NCI-H524 treated with DMSO at 0.1 percent for 48 hours (cell line): ENCODE data around the gene EMC8.

ENCODE experiments used
- DNase-seq: peaks from one replicate; lab custom pipeline; 2025; lab: John Stamatoyannopoulos, UW

EMC8 gene

DNA sequence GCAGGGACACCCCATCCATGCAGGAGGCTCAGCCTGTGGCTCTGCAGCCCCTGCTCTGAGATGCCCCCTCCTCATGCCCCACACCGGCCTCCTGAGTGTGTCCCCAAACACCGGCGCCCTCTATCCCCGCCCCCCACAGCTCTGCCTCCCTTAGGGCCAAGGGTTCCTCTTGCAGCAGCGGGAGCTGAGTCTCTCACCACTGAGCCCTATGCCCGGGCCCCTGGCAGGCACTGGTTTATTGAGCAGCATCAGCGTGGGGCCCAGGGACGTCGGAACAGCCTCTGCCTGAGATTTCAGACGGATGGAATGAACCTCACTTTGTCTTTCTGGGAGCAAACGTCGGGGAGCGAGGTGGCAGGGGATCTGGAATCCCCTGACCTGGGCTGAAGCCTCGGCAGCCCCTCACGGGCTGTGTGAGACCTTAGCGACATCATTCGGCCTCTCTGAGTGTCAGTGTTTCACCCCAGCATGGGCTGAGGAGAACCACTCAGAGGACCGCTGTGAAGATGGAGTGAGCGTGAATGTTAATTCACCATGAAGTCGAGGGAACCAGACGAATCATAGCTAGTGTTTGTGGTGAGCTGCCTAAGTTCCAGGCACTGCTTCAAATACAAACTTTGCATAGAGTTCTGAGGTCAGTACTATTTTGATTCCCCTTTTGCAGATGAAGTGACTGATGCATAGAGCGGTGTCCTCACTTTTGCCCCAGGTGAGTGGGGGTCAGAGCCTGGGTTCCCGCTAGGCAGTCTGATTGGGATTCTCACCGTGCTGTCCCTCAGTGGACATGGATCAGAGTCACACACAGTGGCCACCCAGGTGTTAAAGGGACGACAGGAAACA, 43.2 kb downstream of the EMC8 start:
- DNase-seq, result no peak

DNA sequence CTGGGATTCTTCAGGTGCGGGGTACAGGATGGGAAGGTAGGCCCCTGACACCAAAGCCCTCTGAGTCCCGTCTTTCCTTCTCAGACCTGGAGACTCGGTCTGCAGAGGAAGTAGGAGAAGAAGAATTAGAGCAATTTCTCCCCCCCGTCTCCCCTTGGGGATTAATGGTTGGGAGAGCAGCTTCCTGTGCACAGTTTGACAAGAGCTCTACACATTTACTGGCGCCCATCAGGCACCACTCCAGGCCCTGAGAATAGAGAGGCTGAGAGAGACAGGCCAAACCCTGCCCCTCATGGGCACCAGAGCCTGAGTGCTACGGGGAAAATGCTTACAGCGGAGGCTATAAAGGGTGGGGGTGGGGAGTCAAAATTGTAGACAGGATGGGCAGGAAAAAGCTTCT, 44.9 kb downstream of the EMC8 start:
- no peak for DNase-seq

DNA sequence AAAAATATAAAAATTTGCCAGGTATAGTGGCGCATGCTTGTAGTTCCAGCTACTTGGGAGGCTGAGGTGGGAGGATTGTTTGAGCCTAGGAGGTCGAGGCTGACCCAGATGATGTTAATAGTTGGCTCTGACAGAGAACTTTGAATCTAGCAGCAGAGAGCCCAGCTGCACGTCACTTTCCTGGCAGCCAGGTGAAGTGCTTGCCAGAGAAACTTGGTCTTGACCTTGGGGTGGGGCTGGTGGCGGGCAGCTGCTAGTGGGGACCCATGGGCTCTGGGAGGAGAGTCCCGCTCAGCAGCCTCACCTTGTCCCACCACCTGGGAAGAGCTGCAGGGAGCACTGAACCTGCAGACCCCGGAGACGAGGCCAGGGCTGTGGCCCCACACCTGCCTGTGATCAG, 45.4 kb downstream of the EMC8 start:
- DNase-seq, result no peak

- DNase-seq, result no peak
These were observed 45.8 kb downstream of the EMC8 start for GRCh38 chr16:85753559-85753958.

DNA sequence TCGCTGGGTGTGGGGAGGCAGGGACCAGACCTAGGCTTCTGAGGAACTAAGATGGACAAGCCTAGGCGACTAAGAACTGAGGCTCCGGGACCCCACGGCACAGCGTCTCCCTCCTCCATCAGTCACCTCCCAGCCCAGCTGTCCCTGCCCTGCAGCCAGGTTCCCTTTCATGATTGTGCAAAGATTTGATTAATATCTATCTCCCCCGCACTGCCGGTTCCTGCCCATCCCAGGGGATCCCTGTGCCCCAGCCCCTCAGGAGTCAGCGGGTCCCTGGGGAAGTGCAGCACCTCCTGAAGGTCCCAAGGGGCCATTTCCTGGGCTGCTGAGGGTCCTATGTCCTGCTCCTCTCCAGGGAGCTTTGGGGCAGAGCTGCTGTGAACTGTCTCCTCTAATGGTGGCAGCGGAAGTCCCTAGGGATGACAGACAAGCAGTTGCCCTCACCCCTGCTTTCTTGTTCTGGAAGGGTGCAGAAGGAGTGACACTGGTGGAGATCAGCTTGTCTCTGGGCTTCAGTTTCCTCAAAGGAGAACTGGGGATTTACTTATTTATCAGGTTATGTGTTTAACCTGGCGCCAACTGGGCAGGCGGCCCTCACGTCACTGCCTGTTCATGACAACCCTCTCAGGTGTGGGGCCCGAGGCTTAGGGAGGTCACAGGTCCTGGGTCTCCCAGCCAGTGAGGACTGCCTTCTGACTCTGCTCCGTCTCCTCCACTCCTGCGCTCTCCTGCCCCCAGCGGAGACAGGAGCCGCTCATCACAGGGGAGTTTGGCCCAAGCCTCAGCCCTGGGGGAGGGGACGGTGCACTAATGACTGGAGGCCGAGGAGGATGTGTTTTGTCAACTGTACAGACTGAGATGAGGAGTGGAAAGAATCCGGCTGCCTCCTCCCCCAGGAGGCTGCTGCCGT, 46.6 kb downstream of the EMC8 start:
- DNase-seq, result no peak

DNA sequence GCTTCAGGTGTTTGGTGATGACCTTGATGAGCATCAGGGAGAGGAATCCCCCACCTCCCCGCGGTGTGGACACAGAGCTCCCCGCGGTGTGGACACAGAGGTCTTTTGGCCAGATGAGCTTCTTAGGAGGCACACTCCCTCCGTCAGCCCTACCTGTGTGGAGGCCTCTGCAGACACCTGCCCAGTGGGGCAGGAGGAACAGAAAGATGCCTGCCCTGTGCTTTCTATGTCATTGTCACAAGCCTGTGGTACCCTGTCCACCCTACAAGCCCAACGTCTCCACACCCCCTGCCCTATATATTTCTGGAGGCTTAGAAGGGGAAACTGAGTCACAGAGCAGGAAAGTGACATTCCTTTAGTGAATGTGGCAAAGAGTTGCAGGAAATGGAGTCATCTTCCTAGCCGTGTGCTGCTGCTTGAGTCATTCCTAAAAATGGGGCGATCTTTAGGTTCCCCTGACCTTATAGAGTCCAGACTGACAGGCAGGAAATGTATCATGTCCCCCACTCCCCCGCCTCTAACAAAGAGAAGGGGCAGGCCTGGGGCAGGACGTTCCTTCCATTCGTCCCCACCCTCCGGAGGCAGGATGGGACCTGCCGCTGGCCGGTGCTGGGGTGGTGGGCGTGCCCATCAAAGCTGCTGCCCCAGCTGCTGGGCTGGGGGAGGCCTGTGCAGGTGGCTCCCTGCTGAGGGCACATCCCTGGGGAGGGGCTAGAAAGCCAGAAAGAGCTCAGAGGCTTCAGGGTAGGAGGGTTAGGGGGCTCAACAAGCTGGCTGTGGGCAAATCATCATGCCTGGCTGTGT, 47.4 kb downstream of the EMC8 start:
- DNase-seq, result no peak

DNA sequence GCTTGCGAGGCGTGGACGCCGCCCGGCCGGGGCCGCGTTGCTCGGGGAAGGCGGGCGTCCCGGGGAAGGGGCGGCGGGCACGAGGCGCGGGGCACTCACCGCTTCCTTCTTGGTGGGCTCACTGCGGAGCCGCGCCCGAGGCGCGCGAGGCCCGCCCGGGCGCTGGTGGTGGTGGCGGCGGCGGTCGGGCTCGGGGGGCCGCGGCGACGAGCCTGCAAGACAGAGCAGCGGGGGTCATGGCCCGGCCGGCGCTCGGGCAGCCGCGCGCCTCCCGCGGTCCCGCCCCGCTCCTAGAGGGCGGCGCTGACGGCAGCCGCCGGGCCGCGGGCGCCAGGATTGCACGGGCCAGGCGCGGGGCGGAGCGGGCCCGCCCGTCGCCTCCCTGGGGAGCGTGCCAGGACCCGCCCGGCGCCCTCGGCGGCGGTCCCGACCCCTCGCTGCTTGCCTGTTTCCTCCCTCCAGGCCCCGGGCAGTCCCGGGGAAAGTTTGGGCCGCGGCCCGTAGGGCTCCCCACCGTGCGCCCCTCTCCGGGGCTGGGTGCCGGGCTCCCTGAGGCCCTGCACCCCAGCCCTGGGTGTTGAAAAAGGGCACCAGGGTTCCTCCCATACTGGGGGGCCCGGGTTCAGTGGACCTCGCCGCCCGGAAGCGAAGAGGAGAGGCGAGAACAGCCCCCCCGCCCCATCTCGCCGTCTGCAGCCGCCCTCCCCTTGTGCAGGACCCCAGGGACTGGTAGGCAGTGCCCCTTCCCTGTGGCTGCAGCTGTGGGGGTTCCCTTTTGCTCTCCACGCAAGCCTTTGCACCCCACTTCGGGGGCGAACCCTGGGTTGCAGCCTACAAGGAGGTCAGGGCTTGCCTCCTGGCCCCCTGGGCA, 48.3 kb downstream of the EMC8 start, which contains the start of gene C16orf74:
Gene C16orf74 (minus strand): TSS at position 270 of the 871 bp plus-strand sequence. CDS start 15,879 bp downstream, outside the sequence.
- DNase-seq, result no peak

- no peak for DNase-seq
These were observed 49.1 kb downstream of the EMC8 start for GRCh38 chr16:85750146-85750826.

GRCh38 chr16:85749771-85750145, 49.6 kb downstream of the EMC8 start:
- DNase-seq, result no peak

- DNase-seq, result no peak
These were observed 52.7 kb downstream of the EMC8 start for GRCh38 chr16:85746460-85747215.

DNA sequence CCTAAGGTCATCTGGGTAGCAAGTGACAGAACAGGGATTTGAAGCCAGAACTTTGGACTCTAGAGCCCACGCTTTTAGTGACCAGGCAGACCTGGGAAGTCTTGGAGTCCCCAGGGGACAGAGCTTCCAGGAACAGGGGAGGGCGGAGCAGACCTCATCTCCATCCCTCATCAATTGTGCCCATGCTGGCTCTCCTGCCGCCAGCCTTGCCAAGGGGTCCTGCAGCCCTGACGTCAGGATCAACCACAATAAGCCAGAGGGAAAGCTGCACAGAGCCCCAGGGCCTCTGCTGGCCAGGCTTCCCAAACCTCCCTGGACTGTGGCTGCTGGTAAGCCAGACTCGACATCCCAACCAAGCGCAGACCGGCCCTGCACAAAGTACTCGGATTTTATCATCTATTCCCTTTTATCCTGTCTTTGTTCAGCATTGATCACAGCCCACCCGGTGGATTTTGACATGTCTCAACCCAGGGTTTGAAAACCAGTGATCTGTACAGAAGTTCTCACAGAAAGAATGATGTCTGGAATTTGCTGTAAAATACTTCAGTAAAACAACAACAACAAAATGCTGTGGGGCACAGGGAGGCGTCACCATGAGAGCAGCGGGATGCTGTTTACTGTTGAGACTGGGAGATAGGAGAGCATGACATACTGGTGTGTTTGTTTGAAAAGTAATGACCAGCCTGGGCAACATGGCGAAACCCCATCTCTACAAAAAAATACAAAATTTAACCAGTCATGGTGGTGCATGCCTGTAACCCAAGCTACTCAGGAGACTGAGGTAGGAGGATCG, 60.2 kb downstream of the EMC8 start:
- DNase-seq, result no peak

DNA sequence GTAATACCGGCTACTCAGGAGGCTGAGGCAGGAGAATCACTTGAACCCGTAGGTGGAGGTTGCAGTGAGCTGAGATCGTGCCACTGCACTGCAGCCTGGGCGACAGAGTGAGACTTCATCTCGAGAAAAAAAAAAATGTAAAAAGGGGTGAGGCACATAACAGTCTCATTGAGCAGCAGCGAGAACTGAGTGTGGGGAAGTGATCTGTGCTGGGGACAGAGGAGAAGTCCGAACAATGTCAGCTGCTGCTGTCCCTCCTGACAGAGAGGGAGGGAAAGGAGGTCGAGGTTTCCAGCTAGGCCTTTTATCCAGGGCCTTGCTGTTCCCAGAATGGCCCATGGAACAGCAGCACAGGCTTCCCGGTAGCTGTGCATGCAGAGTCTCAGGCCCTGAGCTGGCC, 62.4 kb downstream of the EMC8 start:
- DNase-seq, result no peak

- no peak for DNase-seq
These were observed 63.4 kb downstream of the EMC8 start for GRCh38 chr16:85735946-85736345.

GRCh38 chr16:85735225-85735635, 64.1 kb downstream of the EMC8 start:
- no peak for DNase-seq

DNA sequence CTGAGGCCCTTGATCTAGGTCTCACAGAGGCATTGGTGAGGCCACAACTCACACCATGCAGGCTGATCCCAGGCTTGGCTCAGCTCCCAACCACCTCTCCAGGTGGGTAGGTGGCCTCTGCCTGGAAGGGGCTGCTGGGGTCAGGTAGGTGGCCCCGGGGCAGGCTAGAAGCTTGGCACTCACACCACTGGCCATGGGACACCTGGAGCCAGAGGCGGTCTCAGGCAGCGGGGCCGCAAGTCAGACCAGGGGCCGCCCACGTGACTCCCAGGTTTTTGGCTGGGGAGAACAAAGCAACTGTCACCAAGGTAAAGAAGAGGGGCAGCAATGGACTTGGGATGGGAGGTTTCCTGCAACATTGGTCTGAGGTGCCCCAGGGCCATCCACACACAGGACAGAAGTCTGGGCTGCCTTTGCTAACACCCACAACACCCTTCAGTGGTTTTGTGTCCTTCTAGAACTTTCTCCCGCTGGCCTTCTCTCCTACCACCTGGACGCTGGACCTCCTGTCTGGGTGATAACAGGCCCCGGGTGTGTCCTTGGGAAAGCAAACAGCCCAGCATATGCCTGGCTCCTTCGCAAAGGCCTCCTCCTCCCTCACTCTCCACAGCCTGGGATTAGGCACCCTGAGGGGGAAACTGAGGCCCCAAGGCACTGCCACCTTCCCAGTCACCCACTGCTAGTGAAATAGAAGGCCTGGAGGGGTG, 64.9 kb downstream of the EMC8 start:
- DNase-seq, result no peak

- DNase-seq, result no peak
These were observed 65.5 kb downstream of the EMC8 start for GRCh38 chr16:85733839-85734170.

DNA sequence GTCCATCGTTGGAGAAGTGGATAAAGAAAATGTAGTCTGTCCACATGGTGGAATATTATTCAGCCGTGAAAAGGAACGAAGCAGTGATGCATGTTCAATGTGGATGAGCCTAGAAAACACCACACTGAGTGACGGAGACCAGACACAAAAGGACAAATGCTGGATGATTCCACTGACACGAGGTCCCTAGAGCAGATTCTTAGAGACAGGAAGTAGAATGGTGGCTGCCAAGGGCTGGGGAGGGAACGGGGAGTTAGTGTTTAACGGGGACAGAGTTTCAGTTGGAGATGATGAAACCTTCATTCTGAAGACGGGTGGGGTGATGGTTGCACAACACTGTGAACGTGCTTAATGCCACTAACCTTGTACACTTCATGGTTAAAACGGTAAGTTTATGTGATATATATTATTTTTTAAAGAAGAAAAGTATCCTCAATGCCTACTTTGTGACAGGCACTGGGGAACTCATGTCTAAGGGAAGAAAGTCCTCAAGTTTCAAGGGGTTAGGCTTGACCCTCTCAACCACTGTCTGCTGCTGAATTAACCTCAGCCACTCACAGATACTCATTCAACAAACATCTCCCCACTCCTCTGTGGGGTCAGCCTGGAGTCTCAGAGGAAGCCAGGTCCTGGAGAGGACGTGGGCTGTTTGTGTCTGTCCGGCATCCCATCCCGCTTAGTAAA, 66.0 kb downstream of the EMC8 start:
- DNase-seq, result no peak

DNA sequence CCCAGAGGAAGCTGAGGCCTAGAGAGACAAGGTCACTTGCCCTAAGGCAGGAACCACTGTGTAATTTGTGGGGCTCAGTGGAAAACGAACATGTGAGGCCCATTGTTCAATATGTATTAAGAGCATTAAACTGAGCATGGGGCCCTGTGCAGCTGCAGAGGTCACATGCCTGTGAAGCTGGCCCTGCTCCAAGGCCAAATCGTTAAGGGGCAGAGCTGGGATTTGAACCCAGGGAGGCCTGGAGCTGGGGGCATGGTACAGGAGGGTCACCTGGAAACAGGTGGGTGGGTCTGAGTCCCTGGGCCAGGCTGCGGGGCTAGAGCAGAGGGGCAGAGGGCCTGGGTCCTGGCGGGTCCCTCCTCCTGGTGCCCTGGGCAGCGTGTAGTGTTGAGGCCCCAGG, 68.2 kb downstream of the EMC8 start:
- DNase-seq, result no peak
